Stimulated activated CD4-positive, alpha-beta T cell treated with anti-CD3 and anti-CD28 coated beads, Interleukin-15, amount 100 ng/mL, for 24 hours (primary cell): ENCODE data around the gene ANKLE1.
"Not testable (repeated sequence)": the region's sequence is repeated elsewhere in the genome, so short reads cannot be mapped to it uniquely, and the experiment has no call there.

ENCODE experiments used
- DNase-seq: peaks from one replicate; pipeline ENCODE4 v3.0.0-alpha.2; 2020

The ANKLE1 gene

GRCh38 chr19:17248011-17248776 is 33.5 kb upstream of the ANKLE1 start:
- DNase-seq: no peak

- no peak for DNase-seq
These were observed 31.7 kb upstream of the ANKLE1 start for GRCh38 chr19:17249887-17250548.

- no peak for DNase-seq
These were observed 27.1 kb upstream of the ANKLE1 start for GRCh38 chr19:17254636-17255035.

- no peak for DNase-seq
These were observed 26.5 kb upstream of the ANKLE1 start for GRCh38 chr19:17255150-17255621.

GRCh38 chr19:17256130-17256529 is 25.6 kb upstream of the ANKLE1 start:
- no peak for DNase-seq

- DNase-seq: no peak
These were observed 22.5 kb upstream of the ANKLE1 start for GRCh38 chr19:17259118-17259780.

- no peak for DNase-seq
These were observed 21.8 kb upstream of the ANKLE1 start for GRCh38 chr19:17259934-17260333.

- DNase-seq: peak; percentile 93
These were observed 20.8 kb upstream of the ANKLE1 start for GRCh38 chr19:17260842-17261325.

- DNase-seq: no peak
These were observed 19.1 kb upstream of the ANKLE1 start for GRCh38 chr19:17262557-17262956.

- DNase-seq: no peak
These were observed 17.7 kb upstream of the ANKLE1 start for GRCh38 chr19:17263712-17264640.

GRCh38 chr19:17264641-17264979 is 17.1 kb upstream of the ANKLE1 start, which contains the start of gene USHBP1:
Gene USHBP1 (minus strand): TSS chr19:17264745. CDS start chr19:17264299, 446 bp downstream.
- DNase-seq: no peak

- DNase-seq: no peak
These were observed 15.7 kb upstream of the ANKLE1 start for GRCh38 chr19:17266026-17266425.

- no peak for DNase-seq
These were observed 15.1 kb upstream of the ANKLE1 start for GRCh38 chr19:17266589-17266974.

- peak; percentile 97 for DNase-seq
These were observed 14.5 kb upstream of the ANKLE1 start, which contains the start of gene BABAM1 for GRCh38 chr19:17266975-17267788. Gene BABAM1 (plus strand): TSS chr19:17267443. CDS start chr19:17268807, 1,364 bp downstream.

GRCh38 chr19:17268754-17269153 is 12.9 kb upstream of the ANKLE1 start:
- no peak for DNase-seq

GRCh38 chr19:17274892-17275291 is 6.8 kb upstream of the ANKLE1 start:
- not testable (repeated sequence) for DNase-seq

GRCh38 chr19:17275441-17276175 is 6.1 kb upstream of the ANKLE1 start:
- DNase-seq: no peak

GRCh38 chr19:17279436-17279835 is 2.3 kb upstream of the ANKLE1 start:
- no peak for DNase-seq

- DNase-seq: peak; percentile 88
These were observed 906 bp downstream of the ANKLE1 start for GRCh38 chr19:17282488-17283125.

- no peak for DNase-seq
These were observed 1.8 kb downstream of the ANKLE1 start for GRCh38 chr19:17283504-17283996.
